Measurements from ENCODE around the gene STARD13. TPM values are rescaled to one million over a fixed set of nuclear protein-coding genes. Genes with fewer than 3 reads are reported as not detected.

Gene STARD13
- total and polyA plus RNA-seq, 9 donors = 7.2 to 31.5 (median 14.0) TPM

DNA sequence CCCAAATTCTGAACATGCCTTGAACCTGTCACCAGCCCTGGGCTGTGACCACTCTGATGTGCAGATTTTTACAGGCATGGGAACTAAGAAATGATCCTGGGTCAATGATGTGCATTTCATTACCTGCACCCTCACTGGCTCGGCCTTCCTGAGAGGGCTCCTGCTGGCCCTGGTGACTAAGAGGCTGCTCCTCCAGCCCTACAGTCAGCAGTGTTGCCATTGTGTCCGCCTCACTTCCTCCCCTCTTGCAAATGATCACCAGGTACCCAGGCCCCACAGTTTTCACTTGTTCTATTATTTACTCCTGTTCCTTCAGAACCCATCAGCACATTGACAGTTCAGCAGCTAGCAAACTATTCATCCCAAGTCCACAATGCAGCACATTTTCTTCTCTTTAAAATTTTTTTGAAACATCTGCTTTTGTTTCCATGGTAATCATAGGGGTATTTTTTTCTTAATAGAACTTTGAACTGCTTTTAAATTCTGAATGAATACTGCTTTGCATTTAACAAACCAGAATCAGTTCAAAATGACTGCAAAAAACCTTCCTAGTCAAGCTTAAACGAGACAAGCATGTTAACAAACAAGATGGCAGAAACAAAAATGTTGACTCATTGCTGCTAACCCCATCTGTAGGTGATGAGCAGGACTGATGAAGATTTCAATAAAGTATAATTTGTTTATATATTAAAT lies 29.3 kb downstream of the STARD13 start:
- intact Hi-C loops (cut with DNase I) = no loop called here
- Histone ChIP-seq H3K27ac (no peak overlapping the region), H3K4me1 (ENCODE audit: insufficient read depth) (peaks cover 12% of the 10 kb centered on the region), H3K36me3 (no peaks in the 10 kb centered on the region), H3K27me3 (no peaks in the 10 kb centered on the region), H3K9me3 (no peaks in the 10 kb centered on the region), H3K4me3 (no peak overlapping the region)
- WGBS, 3 donors = 94 to 95% (median 94%) methylated on average over 3 of the region's 3 CpGs
- TF ChIP-seq EP300 (IDR thresholded peaks at IDR 0.05) (no peak), POLR2A (IDR thresholded peaks at IDR 0.05) (no peak)
- DNase-seq = no peak

DNA sequence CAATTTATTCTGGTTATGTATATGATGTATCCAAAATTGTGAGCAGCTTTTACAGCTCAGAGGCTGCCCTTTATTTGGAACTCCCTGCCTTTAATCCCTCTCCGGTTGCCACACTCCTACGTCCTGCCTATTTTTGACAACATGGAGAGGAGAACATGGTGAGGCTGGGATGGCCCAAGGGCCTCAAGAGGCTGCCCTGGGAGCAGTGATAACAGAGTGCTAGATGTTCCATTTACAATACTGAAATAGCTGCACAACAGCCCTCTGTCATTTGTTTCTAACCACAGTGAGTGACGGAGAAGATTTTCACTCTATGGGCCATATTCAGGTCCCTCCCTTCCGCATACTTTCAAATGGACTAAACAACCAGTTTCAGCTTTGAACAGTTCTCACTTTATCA lies 33.4 kb downstream of the STARD13 start:
- no peak overlapping the region for H3K27ac ChIP-seq

DNA sequence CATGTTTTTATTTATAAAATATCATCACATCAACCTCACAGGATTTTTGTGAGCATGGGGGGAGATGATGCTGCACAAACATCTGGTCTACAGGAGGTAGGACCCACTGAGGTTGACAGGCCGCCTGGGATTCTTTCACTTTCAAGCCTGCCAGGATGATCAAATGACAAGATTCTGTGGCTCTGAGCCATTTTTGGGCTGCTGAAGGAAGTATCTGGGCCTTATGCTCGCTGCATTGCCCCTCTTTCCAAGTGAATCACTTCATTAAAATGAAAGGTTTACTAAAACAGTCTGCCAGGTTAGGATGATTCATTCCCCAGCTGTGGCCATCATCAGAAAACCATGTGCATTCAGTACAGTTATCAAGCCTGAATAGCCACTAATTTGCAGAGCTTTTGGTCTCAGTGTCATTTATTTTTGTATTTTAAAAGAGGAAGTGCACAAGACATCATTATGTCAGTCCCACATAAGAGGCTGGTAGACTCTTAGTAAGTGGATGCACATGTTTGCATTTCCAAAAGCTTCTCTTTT lies 34.4 kb downstream of the STARD13 start:
- 19 to 27% (median 20%) methylated on average over 2 of the region's 2 CpGs for WGBS, 3 donors
- Histone ChIP-seq H3K27me3 (no peaks in the 10 kb centered on the region), H3K9me3 (no peaks in the 10 kb centered on the region), H3K27ac (no peak overlapping the region), H3K36me3 (no peaks in the 10 kb centered on the region), H3K4me1 (ENCODE audit: insufficient read depth) (no peaks in the 10 kb centered on the region), H3K4me3 (no peak overlapping the region)
- no peak for TF ChIP-seq POLR2A (IDR thresholded peaks at IDR 0.05)
- TF ChIP-seq, protein P1, sequence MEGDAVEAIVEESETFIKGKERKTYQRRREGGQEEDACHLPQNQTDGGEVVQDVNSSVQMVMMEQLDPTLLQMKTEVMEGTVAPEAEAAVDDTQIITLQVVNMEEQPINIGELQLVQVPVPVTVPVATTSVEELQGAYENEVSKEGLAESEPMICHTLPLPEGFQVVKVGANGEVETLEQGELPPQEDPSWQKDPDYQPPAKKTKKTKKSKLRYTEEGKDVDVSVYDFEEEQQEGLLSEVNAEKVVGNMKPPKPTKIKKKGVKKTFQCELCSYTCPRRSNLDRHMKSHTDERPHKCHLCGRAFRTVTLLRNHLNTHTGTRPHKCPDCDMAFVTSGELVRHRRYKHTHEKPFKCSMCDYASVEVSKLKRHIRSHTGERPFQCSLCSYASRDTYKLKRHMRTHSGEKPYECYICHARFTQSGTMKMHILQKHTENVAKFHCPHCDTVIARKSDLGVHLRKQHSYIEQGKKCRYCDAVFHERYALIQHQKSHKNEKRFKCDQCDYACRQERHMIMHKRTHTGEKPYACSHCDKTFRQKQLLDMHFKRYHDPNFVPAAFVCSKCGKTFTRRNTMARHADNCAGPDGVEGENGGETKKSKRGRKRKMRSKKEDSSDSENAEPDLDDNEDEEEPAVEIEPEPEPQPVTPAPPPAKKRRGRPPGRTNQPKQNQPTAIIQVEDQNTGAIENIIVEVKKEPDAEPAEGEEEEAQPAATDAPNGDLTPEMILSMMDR (IDR thresholded peaks at IDR 0.05) = no peak
- TF ChIP-seq EP300 (IDR thresholded peaks at IDR 0.05) = no peak
- DNase-seq = no peak
- intact Hi-C loops (cut with DNase I) = no loop called here

More for the DNA sequence above, 33.4 kb downstream of the STARD13 start:
- 90 to 95% (median 94%) methylated on average over 4 of the region's 4 CpGs for WGBS, 3 donors
- TF ChIP-seq, protein P1 (IDR thresholded peaks at IDR 0.05) = no peak
- TF ChIP-seq EP300 (IDR thresholded peaks at IDR 0.05) (no peak), POLR2A (IDR thresholded peaks at IDR 0.05) (no peak)
- no peak for DNase-seq
- H3K36me3 ChIP-seq = no peaks in the 10 kb centered on the region
- intact Hi-C loops (cut with DNase I) = no loop called here
- H3K9me3 ChIP-seq = no peaks in the 10 kb centered on the region
- no peak overlapping the region for H3K4me3 ChIP-seq
- peaks cover 2% of the 10 kb centered on the region for H3K4me1 ChIP-seq (ENCODE audit: insufficient read depth)
- no peaks in the 10 kb centered on the region for H3K27me3 ChIP-seq

GRCh38 chr13:33250609-33251008 lies 34.9 kb downstream of the STARD13 start:
- TF ChIP-seq, protein P1 (IDR thresholded peaks at IDR 0.05) = no peak
- TF ChIP-seq POLR2A (IDR thresholded peaks at IDR 0.05) (no peak), EP300 (IDR thresholded peaks at IDR 0.05) (no peak)

DNA sequence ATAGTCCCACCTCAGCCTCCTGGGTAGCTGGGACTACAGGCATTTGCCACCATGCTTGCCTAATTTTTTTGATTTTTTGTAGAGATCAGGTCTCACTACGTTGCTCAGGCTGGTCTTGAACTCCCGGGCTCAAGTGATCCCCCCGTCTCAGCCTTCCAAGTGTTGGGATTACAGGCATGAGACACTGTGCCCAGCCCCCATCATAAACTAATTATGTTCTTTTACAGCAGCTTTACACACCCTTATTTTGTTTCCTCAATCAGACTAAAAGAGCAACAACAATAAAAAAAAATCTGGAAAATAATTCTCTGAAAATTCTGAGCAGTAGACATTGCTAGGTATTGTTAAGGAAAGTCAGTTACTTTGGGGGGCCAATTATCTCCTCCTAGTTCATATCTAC lies 35.7 kb downstream of the STARD13 start:
- no peaks in the 10 kb centered on the region for H3K27me3 ChIP-seq
- 61 to 96% (median 93%) methylated on average over 3 of the region's 3 CpGs for WGBS, 3 donors
- H3K4me1 ChIP-seq (ENCODE audit: insufficient read depth) = no peaks in the 10 kb centered on the region
- H3K9me3 ChIP-seq = no peaks in the 10 kb centered on the region
- intact Hi-C loops (cut with DNase I) = no loop called here
- TF ChIP-seq EP300 (IDR thresholded peaks at IDR 0.05) = no peak
- DNase-seq = no peak
- no peak overlapping the region for H3K27ac ChIP-seq
- H3K36me3 ChIP-seq = no peaks in the 10 kb centered on the region
- H3K4me3 ChIP-seq = no peak overlapping the region

More at GRCh38 chr13:33250609-33251008, 34.9 kb downstream of the STARD13 start:
- Histone ChIP-seq H3K4me1 (ENCODE audit: insufficient read depth) (no peaks in the 10 kb centered on the region), H3K27ac (no peak overlapping the region), H3K4me3 (no peak overlapping the region), H3K9me3 (no peaks in the 10 kb centered on the region), H3K27me3 (no peaks in the 10 kb centered on the region), H3K36me3 (no peaks in the 10 kb centered on the region)
- DNase-seq = no peak
- intact Hi-C loops (cut with DNase I) = no loop called here
